Measurements from ENCODE around the gene PECR. TPM values are rescaled to one million over a fixed set of nuclear protein-coding genes. Genes with fewer than 3 reads are reported as not detected.

PECR gene
- 14.3 to 17.6 TPM (median 14.8 TPM) in 5 replicates for total RNA-seq (2022; extraction: Qiagen RNA extraction; ENCODE audit: low read depth)

DNA sequence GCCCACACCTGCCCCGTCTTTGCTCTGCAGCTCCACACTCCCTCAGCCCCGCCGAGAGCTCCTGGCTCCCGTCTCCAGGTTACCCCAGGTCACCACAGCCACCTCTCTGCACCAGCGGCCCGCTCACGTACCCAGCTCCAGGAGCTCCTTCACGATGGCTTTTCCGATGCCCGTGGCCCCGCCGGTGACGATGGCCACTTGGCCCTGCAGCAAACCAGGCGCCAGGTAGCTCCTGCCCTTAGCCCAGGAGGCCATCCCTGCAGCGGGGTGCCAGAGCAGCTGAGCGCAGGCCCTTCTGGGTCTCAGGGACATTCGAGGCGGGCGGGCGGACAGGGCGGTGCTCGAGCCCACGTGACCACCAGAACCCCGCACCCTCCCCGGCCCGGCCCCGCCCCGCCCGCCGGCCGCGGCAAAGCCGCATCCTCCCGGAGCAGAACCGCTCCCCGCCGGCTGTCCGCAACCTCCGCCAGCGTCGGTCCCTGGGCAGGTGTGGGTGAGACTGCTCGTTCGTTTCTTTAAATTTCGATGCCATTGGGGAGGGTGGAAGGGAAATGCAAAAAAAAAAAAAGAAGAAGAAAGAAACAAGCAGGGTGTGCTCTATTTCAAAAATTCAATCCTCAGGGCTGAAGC lies at the start of gene PECR, which contains the start of gene TMEM169:
Gene PECR, minus strand, starts transcription at position 323 of the 630 bp plus-strand sequence. Its CDS starts 68 bp downstream, at position 255.
Gene TMEM169, plus strand, starts transcription at position 433 of the 630 bp plus-strand sequence. CDS start 14,045 bp downstream, outside the sequence.

DNA sequence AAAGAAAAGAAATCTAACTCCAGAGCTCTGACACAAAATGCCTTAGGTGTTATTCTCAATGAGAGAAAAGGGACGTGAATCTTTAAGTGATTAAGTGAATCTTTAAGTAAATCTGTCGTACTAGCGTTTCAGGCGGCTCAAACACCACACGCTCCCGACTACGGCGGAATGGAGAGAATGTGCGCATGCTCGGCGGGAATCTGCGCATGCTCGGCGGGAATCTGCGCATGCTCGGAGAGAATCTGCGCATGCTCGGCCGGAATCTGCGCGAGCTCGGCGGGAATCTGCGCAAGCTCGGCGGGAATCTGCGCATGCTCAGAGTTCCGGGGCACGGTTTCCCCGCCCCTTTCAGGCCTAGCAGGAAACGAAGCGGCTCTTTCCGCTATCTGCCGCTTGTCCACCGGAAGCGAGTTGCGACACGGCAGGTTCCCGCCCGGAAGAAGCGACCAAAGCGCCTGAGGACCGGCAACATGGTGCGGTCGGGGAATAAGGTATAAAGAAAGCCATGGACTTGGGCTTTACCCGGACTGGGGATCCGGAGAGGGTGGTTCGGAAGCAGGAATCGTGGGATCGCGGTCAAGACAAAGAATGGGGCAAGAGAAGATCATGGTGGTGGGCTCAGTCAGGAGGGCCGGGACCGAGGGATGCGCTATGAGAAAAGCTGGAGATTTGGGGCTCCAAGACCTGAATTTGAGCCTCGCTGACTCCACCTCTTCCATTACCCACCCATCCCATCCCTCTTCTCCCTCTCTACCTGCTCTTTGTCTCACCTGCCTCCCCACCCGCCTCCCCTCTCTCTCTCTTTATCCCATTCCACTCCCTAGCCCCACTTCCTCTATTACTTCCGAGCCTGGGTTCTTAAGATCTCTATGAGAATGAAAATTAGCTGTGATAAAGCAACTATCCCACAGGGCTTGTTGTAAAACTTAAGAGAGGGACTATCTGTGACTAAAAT lies 27.6 kb upstream of the PECR start, which contains the start of gene XRCC5:
Gene XRCC5, plus strand, starts transcription at position 382 of the 955 bp plus-strand sequence. Its CDS starts 89 bp downstream, at position 471.

DNA sequence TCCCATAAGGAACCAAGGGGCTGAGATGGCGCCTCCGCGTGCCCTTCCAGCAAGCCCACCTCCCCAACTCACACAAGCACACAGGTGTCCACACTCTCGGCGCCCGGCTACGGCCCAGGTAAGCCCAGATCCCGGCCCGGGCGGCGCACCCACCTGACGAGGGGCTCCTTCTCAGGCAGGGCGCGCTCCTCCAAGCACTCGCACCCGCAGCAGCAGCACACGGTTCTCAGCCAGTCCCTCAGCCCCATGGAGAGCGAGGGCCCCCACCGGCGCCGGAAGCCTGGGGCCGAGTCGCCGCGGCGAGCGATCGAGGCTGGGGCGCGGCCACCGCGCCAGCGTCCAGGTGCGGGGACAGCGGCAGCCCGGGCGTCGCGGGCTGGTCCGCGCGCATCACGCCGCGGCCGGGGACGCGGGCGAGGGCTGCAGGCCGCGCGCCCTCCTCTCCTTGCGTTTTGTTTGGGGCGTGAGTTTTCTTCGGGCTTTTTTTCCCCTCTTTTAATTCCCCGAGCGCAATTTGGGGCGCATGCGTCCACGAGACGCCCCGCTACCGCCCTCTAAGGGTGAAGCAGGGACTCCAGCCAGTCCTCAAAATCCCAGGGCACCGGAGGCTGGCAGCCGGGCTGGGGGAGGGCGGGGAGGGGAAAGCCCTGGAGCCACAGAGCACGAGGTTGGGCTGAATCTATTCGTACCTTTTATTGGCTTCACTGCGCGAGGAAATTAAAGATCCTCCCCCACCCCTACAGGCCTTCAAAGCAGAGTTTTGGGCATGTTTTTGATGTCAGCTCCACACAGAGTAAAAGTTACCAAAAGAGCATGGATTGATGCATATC lies 68.3 kb downstream of the PECR start, which contains the start of gene MREG:
Gene MREG, minus strand, starts transcription at position 472 of the 830 bp plus-strand sequence. Its CDS starts 224 bp downstream, at position 248.

Other genes with a start within 250 kb of the PECR start
- gene MREG, start 68.3 kb downstream of the PECR start, total RNA-seq (2022; extraction: Qiagen RNA extraction; ENCODE audit: low read depth), result 4.8 to 6.0 TPM (median 5.3 TPM) in 5 replicates
- gene TMEM169, start 110 bp upstream of the PECR start, total RNA-seq (2022; extraction: Qiagen RNA extraction; ENCODE audit: low read depth), result 0.34 to 0.80 TPM (median 0.52 TPM) in 5 replicates
- 177 to 231 TPM (median 186 TPM) in 5 replicates for gene XRCC5, start 27.5 kb upstream of the PECR start, total RNA-seq (2022; extraction: Qiagen RNA extraction; ENCODE audit: low read depth)